Islet precursor cell (in vitro differentiated cells): Measurements from ENCODE around the gene THSD7A.

Experiments used
- DNase-seq: peaks from one replicate; pipeline ENCODE4 v3.0.0-alpha.2; 2018

The THSD7A gene

DNA sequence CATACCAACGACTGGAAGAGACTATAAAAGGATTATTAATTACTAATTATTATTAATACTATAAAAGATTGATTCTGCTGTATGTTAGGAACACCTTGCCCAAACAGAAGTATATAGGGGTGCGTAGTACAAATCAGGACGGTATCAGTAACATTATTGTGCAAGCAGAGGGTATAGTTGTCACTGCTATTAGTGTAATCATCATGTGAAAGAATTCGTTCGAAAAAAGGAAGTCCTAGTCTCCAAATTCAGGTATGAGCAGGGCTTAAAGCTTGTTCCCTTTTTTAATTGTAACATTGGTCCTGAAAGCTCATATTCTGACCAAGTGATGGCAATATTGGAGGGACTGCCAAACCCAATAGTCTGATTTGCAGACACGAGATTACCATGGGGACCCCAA is 81.8 kb downstream of the THSD7A start:
- DNase-seq = no peak

DNA sequence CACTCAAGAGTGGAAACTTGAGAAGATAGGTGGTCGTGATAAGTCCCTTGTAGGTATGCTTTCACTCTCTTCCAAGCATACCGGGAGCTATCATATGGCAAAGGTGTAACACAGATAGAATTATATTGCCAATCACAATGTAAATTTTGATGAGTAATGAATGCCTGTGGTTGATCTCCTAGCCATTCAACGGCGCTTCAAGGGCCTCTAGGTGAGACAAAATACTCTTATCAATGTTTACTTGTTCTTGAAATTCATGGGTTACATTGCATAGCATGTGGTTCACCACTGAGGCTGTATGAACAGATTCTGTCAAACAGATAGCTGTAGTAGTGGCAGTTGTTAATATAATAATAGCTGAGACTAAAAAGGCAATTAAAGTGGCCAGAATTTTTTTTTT is 82.4 kb downstream of the THSD7A start:
- no peak for DNase-seq

DNA sequence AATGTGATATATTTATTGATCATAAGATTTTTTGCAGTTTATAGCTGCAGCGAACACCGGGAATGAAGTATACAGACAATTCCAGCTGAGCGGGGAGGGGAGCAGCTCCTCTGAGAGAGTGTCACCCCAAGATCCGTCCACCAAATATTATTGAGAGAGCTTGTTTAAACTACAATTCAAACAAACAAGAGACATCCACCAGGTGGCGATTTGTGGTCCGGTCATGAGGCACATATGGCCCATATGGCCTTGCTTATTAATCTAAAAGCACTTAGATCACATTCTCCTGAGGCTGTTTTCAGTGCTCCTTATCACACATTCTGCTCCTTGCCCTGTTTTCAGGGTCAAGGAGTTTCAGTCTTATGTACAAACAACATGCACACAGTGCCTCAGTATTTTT is 83.1 kb downstream of the THSD7A start:
- DNase-seq = no peak

DNA sequence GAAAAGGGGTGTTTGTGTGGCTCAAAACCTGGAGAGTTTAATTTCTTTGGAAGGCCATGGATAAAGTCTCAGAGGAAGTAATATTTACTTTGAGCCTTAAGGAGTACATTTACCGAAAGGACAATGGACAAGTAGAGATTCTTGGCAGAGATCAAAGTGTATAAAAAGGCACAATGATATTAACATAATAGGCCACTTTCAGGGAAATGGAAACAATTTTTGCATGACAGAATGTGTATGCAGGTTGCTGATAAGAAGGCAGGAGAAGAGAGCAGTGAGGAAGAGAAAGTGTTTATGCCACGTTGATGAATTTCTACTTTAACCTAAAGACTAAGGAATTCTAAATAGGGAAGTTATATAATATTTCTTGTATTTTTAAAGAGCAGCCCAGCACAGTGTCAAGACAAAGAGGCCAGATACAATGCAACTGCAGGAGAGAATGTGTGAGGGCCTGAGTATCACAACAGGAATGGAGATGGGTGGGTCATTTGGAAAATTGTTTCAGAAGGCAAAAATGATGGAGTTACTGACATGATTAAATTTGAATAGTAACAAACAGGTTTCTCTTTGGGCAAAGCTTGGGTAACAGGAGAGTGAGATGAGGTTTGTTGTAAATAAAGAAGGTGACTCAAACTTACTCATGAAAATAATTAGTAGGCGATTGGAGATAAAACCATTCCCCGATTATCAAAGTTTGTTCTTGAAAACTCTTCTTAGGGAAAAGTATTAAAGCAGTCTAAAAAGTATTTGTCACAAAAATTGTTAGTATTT is 84.1 kb downstream of the THSD7A start:
- DNase-seq = no peak

DNA sequence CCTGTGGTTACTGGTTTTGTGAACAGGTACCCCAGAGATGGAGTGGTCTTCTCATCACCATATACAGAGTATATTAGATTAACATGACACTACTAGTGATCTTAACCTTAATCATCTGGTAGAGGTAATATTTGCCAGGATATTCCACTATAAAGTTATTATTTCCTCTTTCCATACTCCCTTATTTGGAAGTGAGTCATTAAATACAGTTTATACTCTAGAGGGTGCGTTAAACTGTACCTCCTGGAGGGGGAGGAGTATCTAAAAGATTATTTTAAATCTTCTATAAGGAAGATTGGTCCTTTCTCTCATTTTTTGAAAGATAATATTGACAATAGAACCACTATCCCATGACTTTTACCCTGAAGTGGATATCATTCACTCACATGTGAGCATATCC is 85.4 kb downstream of the THSD7A start:
- no peak for DNase-seq

DNA sequence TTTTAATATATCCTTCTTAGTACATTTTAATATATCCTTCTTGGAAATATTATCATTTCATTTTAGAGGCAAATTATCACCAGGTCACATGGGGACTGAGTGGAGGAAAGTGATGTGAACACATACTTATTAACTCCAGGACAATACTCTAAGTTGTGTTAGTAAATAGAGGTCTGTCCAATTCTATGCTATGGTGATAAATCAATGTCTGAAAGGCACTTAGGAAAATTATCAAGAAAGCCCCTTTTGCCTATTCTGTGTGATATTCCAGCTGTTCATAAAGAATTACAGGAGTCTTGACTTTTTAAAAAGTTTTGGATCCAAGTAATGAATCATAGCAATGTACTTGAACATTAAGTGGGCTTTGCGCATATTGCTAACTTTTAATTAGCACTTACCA is 88.5 kb downstream of the THSD7A start:
- no peak for DNase-seq

DNA sequence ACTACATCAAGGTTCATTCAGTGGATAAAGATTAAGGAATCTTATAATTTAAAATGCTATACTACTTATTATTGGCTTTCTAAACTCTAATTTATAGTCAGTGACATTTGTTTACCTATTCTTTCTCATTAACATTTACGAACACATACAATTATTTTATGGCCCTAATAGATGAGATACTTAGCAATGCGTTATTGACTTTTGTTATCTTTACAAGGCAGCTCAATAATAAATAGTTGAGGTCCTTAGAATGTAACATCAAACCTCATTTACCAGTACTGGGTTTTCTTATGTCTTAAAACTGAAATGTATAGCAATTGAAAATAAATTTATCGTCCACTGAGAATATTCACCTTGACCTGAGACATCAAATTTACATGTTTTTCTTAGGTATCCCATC is 89.0 kb downstream of the THSD7A start:
- DNase-seq = no peak

DNA sequence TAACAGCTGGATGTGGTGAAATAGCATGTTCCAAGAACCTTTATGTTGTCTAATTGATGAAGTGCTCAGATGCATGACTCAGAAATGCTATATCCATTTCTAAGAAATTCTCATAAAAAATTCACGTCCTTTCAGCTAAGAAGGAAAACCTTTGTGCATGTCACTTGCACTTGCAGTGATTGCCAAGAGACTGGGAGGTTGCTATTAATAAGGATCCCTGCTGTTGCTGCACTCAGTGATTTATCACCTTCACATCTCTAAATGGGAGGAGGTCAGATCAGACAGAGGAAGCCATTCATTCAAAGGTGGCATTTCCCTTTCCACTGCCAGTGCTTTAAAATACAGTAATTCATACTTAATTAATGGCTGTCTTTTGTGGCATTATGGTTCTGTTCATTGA is 89.5 kb downstream of the THSD7A start:
- DNase-seq = no peak

DNA sequence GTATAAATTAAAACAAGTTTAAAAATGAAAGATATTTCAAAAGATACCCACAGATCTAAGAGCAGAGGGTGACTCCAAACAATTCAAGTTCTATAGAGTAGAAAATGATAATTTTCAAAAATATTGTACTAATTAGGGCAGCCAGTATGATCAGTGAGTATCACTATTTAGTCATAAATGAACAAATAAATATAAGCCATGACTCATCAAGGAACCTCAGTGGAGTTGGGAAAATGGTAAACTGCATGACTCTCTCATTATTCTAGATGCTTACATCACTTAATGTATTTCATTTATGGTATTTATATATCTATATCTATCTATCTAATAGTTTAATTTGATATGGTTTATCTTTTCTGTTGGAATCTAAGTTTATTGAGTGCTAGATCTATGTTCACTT is 94.3 kb downstream of the THSD7A start:
- no peak for DNase-seq

DNA sequence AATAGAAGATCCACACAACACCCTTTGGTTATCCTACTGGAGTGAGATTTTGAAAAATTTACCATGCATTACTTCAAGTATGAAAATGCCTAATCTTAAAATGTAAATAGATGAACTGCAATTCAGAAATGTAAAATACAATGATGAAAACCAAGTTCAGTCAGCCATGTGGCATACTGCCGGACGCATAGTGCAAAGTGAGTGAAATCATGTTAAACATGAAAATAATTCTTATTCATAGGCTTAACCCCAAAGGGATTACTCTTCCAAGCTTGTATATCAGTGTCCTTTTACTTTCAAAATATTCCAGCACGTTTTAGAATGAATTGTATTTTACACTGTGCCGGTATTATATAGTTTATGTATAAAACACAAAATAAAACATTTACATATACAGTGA is 99.8 kb downstream of the THSD7A start:
- DNase-seq = no peak

DNA sequence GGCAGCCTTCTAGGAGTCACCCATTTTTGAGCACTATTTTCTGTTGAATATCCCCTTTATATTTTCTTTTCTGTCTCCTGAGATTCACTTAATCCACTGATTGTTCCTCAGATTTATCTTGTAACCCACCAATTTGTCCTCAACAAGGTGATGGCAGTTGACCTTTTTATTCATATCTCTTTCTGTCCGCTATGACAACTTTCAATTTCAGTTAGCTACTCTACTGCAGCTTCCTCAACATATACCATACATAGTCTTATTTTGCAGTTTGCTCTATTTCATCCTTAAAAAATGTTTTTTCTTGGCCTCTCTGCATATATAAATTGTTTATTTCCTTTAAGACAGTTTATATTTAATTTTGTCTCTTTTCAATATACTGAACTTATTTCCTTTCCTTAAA is 101.3 kb downstream of the THSD7A start:
- DNase-seq = no peak

DNA sequence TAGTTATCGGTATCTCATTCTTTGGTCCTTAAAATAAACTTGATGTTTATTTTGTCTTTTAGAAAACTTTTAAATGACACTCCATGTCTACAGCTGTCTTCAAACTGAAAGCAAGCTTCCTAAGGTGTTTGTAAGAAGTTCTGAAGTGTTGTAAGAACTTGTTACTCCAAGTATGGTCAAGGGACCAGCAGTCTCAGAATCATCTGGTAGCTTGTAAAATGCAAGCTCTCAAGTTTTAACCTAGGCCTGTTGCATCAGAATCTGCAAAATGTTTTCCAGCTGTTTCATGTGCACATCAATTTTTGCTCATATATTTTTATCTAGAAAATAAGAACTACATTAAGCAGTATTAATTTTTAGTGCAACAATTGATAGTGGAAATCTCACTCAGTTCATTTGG is 104.1 kb downstream of the THSD7A start:
- DNase-seq = no peak

DNA sequence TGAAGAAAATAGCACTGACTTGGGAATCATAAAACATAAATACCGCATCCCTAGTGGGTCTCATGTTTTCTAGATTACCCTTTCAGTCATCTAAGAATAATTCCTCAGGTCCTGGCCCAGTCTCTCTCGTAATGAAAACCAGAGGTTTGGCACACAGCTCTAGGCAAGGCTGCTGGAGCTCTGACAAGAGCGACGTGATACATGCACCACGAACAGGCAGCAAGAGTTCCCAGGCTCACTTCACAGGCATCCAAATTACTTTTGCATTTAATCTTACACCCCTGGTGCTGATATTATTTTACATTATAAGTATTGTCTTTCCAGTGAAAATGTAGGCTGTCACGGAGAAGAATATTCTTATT is 105.2 kb downstream of the THSD7A start:
- no peak for DNase-seq

DNA sequence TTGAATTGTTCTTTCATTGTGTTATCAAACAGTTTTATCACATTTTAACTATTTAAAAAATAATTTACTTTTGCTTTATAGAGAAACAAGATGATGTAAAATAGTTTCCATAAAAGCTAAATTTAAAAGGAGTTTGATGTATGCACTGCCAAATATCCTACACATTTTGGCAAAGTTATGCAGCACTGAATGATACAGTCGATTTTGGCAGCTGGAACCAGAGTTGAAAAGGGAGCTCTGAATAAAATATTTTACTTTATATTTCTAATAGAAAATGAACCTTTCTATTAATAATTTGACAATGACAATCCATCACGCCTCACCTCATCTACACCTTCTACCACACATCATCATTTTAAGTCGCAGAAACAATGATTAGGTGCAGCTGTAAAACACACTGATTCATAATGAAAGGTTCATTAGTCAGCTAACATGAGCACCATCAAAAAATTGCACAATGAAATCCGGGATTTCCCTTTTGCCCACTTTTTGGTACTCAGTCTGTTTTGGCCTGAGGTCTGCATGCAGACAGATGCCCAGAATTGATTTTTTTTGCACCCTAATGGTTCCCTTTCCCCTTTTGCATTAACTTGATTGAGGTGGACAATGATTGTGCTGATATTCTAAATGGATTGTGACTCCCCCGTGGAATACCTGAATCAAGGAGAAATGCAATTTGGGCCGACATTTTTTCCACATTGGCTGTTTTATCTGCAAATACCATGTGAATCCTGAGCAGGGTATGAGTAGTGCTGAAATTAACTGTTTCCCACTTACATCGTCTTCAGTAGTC is 105.8 kb downstream of the THSD7A start:
- no peak for DNase-seq

DNA sequence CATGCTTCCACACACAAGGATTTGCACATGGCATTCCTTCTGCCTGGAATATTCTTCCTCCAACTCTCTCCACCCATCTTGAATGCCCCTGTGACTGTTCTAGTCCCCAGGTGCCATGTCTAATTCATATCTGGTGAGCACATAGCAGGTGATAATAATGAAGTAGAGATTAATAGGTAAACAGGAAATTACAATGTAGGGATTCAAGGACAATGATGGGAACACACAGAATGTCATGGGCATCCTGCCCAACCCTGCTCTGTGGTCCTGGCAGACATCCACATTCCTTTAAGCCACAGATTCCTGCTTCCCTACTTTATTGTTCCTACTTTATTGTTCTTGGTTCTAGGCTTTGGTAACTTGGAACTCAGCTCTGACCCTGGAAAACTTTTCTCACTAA is 115.8 kb downstream of the THSD7A start:
- DNase-seq = no peak

DNA sequence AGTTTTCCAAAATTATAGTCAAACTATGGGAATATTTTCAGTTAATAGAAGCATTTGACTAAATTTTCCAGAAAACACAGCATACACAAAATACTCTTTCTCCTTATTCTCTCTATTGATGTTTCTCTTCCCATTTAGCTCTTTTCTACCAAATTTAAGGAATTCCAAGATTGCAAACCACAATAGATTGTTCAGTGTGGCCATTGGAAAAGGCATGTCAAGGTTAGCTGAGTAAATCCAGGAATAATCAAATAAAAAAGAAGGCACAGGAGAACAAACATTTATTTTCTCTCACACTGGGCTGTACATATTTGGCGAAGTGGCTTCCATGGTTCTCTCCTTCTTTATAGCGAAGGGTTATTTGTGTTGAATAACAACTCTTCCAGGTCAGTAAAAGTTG is 117.3 kb downstream of the THSD7A start:
- no peak for DNase-seq

DNA sequence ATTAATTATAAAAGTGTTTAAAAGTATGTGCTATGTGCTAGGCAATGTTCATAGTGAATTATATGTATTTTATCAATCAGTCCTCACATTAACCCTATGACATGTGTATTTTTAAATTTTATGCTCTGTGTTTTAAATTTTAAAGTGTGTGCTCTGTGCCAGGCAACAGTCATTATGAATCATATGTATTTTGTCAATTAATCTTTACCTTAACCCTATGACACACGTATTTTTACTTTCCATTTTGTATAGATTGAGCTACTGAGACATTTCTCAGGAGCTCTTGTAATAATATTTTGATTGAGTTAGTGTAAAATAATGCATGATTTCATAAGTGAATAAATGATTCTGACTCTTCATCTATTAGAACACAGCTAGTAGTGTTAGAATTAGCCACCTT is 117.8 kb downstream of the THSD7A start:
- no peak for DNase-seq

DNA sequence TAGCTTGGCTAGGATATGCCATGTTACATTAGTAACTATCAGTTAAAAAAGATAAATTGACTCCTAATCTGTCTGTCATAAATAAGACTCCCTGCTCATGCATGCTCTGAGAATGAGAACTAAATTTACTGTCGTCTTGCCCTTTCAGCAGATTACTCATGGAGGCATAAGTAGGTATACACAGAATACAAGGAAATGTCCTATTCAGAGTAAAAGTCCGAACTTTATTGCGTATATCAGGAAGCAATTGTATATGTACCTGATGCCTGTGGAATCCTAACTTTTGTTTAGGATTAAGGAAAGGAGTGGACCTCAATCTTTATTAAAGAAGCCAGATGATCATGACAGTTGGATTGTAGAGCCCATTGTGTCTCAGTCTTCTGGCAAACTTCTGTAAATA is 118.6 kb downstream of the THSD7A start:
- DNase-seq = no peak

DNA sequence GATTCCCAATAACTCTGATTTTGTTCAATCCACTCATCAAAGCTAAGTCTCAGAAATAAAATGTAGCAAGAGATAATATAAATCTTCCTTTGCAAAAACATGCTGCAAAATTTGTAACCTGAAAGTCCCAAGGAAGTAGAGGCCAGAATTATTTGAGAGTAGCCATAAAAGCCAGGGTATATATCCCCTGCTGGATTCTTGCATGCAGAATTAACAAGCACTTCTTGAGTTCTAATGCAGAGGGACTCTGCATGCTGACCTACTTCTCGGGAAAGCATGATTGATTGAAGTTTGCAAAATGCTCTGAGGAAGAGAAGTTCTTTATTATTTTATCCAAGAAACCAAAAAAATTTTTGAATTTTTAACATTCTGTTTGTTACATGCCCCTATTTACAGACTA is 121.6 kb downstream of the THSD7A start:
- no peak for DNase-seq

DNA sequence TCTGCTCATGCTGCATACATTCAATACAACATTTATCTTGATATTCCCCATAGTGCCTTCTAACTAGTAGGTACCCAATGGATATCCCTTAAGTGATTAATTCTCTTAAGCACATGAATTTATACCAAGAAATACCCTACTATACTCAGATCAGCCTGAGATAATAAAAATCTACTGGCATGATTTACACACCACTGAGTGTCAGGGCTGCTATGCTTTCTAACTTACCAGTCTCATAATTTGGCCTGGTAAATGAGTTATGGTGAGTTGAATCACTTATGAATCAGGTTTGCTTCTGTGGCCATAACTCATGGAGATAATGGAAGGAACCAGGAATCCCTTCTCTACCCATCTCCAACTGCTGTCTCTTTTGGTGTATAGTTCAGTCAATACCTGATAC is 122.8 kb downstream of the THSD7A start:
- no peak for DNase-seq

DNA sequence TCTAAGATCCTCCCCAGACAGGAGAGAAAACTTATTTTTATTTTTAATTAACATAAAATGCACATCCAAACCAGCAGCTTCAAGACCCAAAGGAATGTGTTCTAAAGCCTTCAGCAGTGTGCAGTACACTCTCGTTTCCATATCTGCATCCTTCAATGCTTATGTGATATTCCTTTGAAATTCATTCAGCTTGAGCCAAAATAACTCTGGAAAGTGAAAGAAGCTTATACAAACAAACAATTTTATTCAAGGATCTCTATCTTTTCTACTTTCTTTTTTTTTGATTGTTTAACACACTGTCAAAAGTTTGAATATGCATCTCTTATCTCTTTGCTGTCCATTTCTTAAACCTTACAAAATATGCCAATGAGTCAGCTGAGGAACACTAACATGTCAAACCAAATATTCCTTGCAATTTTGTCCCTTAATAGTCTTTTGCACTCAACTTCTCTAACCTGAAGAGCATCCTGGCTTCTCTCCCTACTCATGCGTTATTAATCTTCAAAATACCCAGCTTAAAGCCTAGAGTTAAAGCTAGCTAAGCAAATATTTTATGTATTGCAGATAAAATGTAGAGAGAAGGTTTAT is 124.3 kb downstream of the THSD7A start:
- DNase-seq = no peak

DNA sequence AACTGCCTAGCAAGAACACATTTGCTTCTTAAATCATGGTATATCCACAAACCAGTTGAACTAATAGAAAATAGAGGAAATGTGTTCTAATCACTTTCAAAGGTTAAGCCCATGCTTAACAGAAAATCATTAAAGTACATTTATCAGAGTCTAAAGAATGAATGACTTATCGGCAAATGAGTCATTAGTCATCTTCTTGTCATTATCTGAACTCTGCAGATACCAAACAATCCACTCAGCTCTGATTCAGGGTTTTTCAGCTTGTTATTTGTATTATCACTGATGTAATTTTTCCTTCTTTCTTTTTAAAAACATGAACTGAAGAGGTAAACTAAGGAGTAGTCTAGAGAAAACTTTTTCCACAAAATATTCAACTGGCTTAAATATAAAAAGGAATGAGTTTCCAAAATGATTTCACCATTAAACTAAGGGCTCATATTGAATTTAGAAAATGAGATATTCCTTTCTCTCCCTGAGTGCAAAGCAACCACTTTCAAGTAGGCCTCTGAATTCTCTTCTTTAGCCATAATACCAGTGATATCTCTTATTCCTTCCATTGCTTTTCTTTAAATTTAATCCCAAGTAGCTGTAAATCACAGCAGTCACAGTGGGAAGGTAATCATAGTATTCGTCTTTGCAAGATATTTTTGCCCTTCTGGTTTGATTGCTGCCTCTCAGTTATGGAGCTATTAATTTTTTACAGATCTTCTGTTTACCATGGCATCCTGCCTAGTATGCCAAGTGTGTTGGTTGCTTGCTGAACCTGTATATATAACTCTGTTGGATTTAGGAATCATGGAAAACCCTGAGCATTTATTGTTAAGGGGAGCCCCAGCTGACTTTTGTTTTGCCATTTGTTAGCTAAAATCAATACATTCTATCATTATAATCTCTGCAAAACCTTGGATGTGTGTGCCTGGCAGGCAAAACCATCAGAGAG is 125.1 kb downstream of the THSD7A start:
- no peak for DNase-seq

DNA sequence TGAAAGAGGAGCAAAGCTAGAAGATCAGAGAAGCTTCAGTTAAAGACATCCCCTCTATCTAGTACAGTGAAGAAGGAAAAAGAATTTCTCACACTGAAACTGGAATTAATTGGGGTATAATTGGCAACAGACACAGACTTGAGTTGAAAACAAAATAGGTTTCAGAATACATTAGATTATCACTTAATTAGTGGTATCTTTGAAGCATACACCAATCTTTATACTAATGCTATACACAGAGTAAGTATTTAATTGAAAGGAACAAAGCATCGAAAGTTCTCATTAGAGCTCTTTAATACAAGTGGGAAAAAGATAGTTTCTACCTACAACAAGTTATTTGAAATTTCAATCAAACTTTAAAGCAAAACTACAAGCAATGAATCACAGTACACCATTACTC is 128.2 kb downstream of the THSD7A start:
- DNase-seq = no peak
